Adrenal gland (tissue), 12 donors: Measurements from ENCODE around the gene EIF4G3. TPM values are rescaled to one million over a fixed set of nuclear protein-coding genes. Genes with fewer than 3 reads are reported as not detected.

Source experiments
- DNase-seq, 7 donors: peaks; one replicate each; pipeline ENCODE4 v3.0.0-alpha.2; 2019 to 2020
- H3K27ac ChIP-seq, 5 donors: fragments of 200-600 bp; sonication (generic) in 4 of 5; 1 replicate in 3 of 5; 2 replicates in 2 of 5; pipeline versions ENCODE4 v1.5.1 to v1.8.0; 2016 to 2020; ENCODE audit warnings: mild to moderate bottlenecking in 1 of 5
- H3K27me3 ChIP-seq: fragments of 200-600 bp; 2 replicates; pipeline ENCODE4 v1.8.0; 2021
- H3K36me3 ChIP-seq, 2 donors: fragments of 200-600 bp; replicated peaks in 1 of 2; 1 replicate in 1 of 2; 2 replicates in 1 of 2; pipeline versions ENCODE4 v1.5.1 to v1.8.0; 2018 to 2022
- H3K4me1 ChIP-seq, 2 donors: fragments of 200-600 bp; replicated peaks in 1 of 2; 1 replicate in 1 of 2; 2 replicates in 1 of 2; pipeline versions ENCODE4 v1.5.1 to v1.8.0; 2018 to 2021
- H3K4me3 ChIP-seq, 4 donors: fragments of 200-600 bp; sonication (generic) in 3 of 4; one replicate each; pipeline ENCODE4 v1.5.1; 2016 to 2018
- H3K9me3 ChIP-seq, 3 donors: fragments of 200-600 bp; sonication (generic) in 1 of 3; replicated peaks in 1 of 3; 1 replicate in 2 of 3; 2 replicates in 1 of 3; pipeline versions ENCODE4 v1.5.1 to v1.8.0; 2016 to 2021
- CTCF ChIP-seq, 6 experiments: fragments of 450-650 bp in 4 of 6; fragments of 200-600 bp in 2 of 6; sonication (generic) in 1 of 6; IDR thresholded peaks; 1 replicate in 5 of 6; 2 replicates in 1 of 6; pipeline versions ENCODE4 v1.5.1 to v1.8.0; 2016 to 2021; ENCODE audit warnings: antibody characterized with exemption in 6 of 6, mild to moderate bottlenecking in 2 of 6, moderate library complexity in 1 of 6
- POLR2A ChIP-seq, 2 donors: fragments of 450-650 bp; IDR thresholded peaks; one replicate each; pipeline ENCODE4 v1.6.1; 2017; ENCODE audit warnings: antibody characterized with exemption in 2 of 2, mild to moderate bottlenecking in 2 of 2, moderate library complexity in 1 of 2
- WGBS, 4 donors: extraction: QIAGEN DNeasy Blood & Tissue Kit in 2 of 4; methylation state at CpG; one replicate each; pipeline versions ENCODE4 v1.1.5 to v1.1.7; 2013 to 2017; 5-methylcytosine and 5-hydroxymethylcytosine counted together
- intact Hi-C, 2 donors: fragments of 100-400 bp; cut with DNase I; formaldehyde crosslinking; loops; one replicate each; pipeline versions ENCODE4 v1.14.1 to v1.15.0; 2022 to 2023
- polyA plus RNA-seq, 3 donors: library from polyadenylated mRNA; stranded (reverse); fragments of 200-250 nt in 2 of 3; fragments of 350-450 nt in 1 of 3; fragmentation: Illumina TruSeq in 1 of 3; extraction: RNeasy Lipid Tissue Mini Kit (QIAGEN cat#74804) in 1 of 3; gene quantifications; one replicate each; pipeline ENCODE4 v1.2.3, GENCODE V29; 2013 to 2014
- total RNA-seq, 9 donors: library from RNA; depleted of rRNA in 4 of 9; stranded (reverse); fragments of >200 nt in 4 of 9; fragments of 120-200 nt in 1 of 9; fragmentation: NEBNext Ultra II Directional in 1 of 9; extraction: Animal tissue kit (Norgen Biotek cat#: 25700) in 1 of 9; gene quantifications; one replicate each; pipeline versions ENCODE4 v1.1.0 to v1.2.4, GENCODE V29; 2013 to 2023
- donor health status: healthy with polysubstance abuse.
- donor health status: Bipolar disorder and iron deficiency.
- donor health status: DM: yes; HTN: yes; CAD: no.
- donor health status: DM: no; HTN: no; CAD: no.
- donor health status: DM: no; HTN: no; CAD: no.
- donor health status: DM: yes; HTN: yes; CAD: no.

Gene EIF4G3
- total and polyA plus RNA-seq, 12 donors = 30.7 to 58.7 (median 51.6) TPM

DNA sequence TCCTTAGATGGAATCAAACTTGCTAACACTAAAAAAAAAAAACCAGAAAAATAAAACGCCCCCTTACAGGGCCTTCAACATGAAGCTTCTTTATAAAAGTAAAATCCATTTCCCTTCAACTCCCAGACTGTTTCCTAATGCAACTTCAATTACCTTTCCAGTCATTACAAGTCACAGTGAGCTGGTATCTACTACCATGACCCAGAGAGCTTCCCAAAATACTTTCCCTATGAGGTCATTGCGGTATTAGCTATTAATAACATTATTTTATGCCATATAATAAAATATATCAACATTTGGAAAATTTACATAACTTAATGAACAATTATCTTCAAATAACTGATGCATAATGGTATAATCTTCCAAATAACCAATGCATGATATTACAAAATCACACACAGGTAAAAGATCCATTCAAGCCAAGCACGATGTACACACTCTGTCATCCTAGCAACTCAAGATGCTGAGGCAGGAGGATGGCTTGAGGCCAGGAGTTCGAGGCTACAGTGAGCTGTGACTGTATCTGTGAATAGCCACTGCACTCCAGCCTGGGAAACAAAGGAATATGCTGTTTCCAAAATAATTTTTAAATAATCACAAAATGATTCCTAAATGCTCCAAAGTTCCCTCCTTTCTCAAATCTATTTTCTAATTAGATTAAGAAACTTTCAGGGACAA lies 24.1 kb downstream of the EIF4G3 start:
- Histone ChIP-seq H3K4me3 (no peak overlapping the region), H3K27me3 (no peaks in the 10 kb centered on the region), H3K9me3 (no peaks in the 10 kb centered on the region), H3K36me3 (peaks cover 0 to 7% of the 10 kb centered on the region in 2 donors), H3K27ac (no peak overlapping the region), H3K4me1 (peaks cover 0 to 29% of the 10 kb centered on the region in 2 donors)
- peak in 3 of 7 donors; percentile 19 to 25 (median 23) for DNase-seq
- TF ChIP-seq POLR2A (IDR thresholded peaks at IDR 0.05) (no peak), CTCF (IDR thresholded peaks at IDR 0.05) (no peak)
- WGBS, 4 donors = 62 to 69% (median 63%) methylated on average over 4 of the region's 4 CpGs
- intact Hi-C loops = no loop called here

- no peaks in the 10 kb centered on the region for H3K27me3 ChIP-seq
- H3K4me3 ChIP-seq = no peak overlapping the region
- H3K9me3 ChIP-seq = no peaks in the 10 kb centered on the region
- intact Hi-C loops = no loop called here
- H3K27ac ChIP-seq = peak overlapping the region in 2 of 5 donors; percentile 33 to 53
- peaks cover 0 to 23% of the 10 kb centered on the region in 2 donors for H3K4me1 ChIP-seq
- TF ChIP-seq POLR2A (IDR thresholded peaks at IDR 0.05) = no peak
- no peak for TF ChIP-seq CTCF (IDR thresholded peaks at IDR 0.05)
- whole genome bisulfite sequencing, 4 donors = 57 to 63% (median 60%) methylated on average over 3 of the region's 3 CpGs
- DNase-seq = peak in 3 of 7 donors; percentile 21 to 24 (median 22)
- peaks cover 0 to 7% of the 10 kb centered on the region in 2 donors for H3K36me3 ChIP-seq
Measured at GRCh38 chr1:21149855-21150432, 26.8 kb downstream of the EIF4G3 start.

DNA sequence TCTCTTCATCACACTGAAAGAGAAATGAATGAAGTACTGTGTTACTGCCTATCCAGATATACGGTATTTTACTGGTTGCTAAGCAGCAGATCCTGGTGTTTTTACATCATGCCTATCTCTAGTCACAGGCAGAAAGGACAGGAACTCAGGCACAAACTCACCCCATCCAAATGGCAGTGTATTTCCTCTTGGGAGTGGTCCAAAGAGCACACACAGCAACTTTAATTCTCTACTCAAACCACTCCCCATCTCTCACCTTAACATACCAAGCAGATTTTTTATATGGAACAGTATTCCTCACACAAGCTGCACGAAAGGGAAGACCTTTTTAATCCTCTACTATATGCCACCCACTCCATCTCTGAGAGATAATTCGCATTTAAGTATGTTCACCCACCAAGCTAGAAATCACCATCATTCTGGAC lies 27.3 kb downstream of the EIF4G3 start:
- DNase-seq = no peak
- no peaks in the 10 kb centered on the region for H3K9me3 ChIP-seq
- no peaks in the 10 kb centered on the region for H3K27me3 ChIP-seq
- peaks cover 0 to 22% of the 10 kb centered on the region in 2 donors for H3K4me1 ChIP-seq
- WGBS, 4 donors = 46 to 62% (median 51%) methylated on average over 3 of the region's 3 CpGs
- peaks cover 0 to 7% of the 10 kb centered on the region in 2 donors for H3K36me3 ChIP-seq
- intact Hi-C loops = no loop called here
- H3K4me3 ChIP-seq = no peak overlapping the region
- TF ChIP-seq CTCF (IDR thresholded peaks at IDR 0.05) (no peak), POLR2A (IDR thresholded peaks at IDR 0.05) (no peak)
- H3K27ac ChIP-seq = peak overlapping the region in 2 of 5 donors; percentile 15 to 53

- 37 to 77% (median 50%) methylated on average over 2 of the region's 2 CpGs for WGBS, 4 donors
- Histone ChIP-seq H3K36me3 (peaks cover 0 to 7% of the 10 kb centered on the region in 2 donors), H3K9me3 (no peaks in the 10 kb centered on the region), H3K4me3 (no peak overlapping the region), H3K27ac (no peak overlapping the region), H3K4me1 (peaks cover 0 to 21% of the 10 kb centered on the region in 2 donors), H3K27me3 (no peaks in the 10 kb centered on the region)
- intact Hi-C loops = no loop called here
- DNase-seq = peak; percentile 24 to 61 (median 55)
- no peak for TF ChIP-seq POLR2A (IDR thresholded peaks at IDR 0.05)
Measured at GRCh38 chr1:21143752-21144151, 32.9 kb downstream of the EIF4G3 start.
